ENCODE measurements around the gene TAAR2. TPM values are rescaled to one million over a fixed set of nuclear protein-coding genes. Genes with fewer than 3 reads are reported as not detected.

Gene TAAR2
- total and polyA plus RNA-seq, 2 donors (not counting 1 experiment from before 2014, with no cell fraction given), result not detected

GRCh38 chr6:132584698-132585097 lies 39.4 kb downstream of the TAAR2 start:
- H3K79me2 ChIP-seq (ENCODE audit: control insufficient read depth, insufficient read depth, low read length), result no peaks in the 10 kb centered on the region
- no peaks in the 10 kb centered on the region for H3K9me3 ChIP-seq (ENCODE audit: control insufficient read depth, insufficient read depth, low read depth, low read length)
- H2AFZ ChIP-seq (ENCODE audit: low read length), result no peak overlapping the region
- no peaks in the 10 kb centered on the region for H3K4me1 ChIP-seq (ENCODE audit: control insufficient read depth, extremely low read depth, insufficient read depth, low read length)
- no peak overlapping the region for H3K27ac ChIP-seq (ENCODE audit: insufficient read depth, low read length)
- H3K4me3 ChIP-seq (replicated peaks in 1 of 4; ENCODE audit: control extremely low read depth in 1 of 4, insufficient read depth in 1 of 4, low read depth in 3 of 4, low read length in 4 of 4), result no peak overlapping the region
- H3K9ac ChIP-seq (ENCODE audit: insufficient read depth, low read length), result no peak overlapping the region
- TF ChIP-seq CTCF (conservative IDR thresholded peaks at IDR 0.05 in 1 of 2, IDR thresholded peaks at IDR 0.05 in 1 of 2; ENCODE audit: low read depth in 1 of 2, low read length in 2 of 2) (no peak), EZH2 (IDR thresholded peaks at IDR 0.05; ENCODE audit: low read length, missing control alignments) (no peak)
- H3K27me3 ChIP-seq (ENCODE audit: control insufficient read depth, insufficient read depth, low read length), result peaks cover 9% of the 10 kb centered on the region
- no peak for DNase-seq (ENCODE audit: low read depth in 2 of 2)
- no peaks in the 10 kb centered on the region for H3K36me3 ChIP-seq (ENCODE audit: control insufficient read depth, insufficient read depth, low read length)
- no peaks in the 10 kb centered on the region for H4K20me1 ChIP-seq (ENCODE audit: control insufficient read depth, extremely low read depth, insufficient read depth, low read length)
- no peak overlapping the region for H3K4me2 ChIP-seq (ENCODE audit: extremely low read depth, insufficient read depth, low read length)

GRCh38 chr6:132571774-132572173 lies 52.3 kb downstream of the TAAR2 start:
- TF ChIP-seq EZH2 (IDR thresholded peaks at IDR 0.05; ENCODE audit: low read length, missing control alignments), result no peak
- H3K27me3 ChIP-seq (ENCODE audit: control insufficient read depth, insufficient read depth, low read length), result peaks cover 23% of the 10 kb centered on the region

GRCh38 chr6:132570221-132570777 lies 53.8 kb downstream of the TAAR2 start, which contains the start of gene TAAR6:
Gene TAAR6 (plus strand): TSS chr6:132570322. CDS start chr6:132570322, 0 bp downstream.
- Histone ChIP-seq H3K27ac (ENCODE audit: insufficient read depth, low read length) (no peak within 1 kb of the TSS), H3K79me2 (ENCODE audit: control insufficient read depth, insufficient read depth, low read length) (no peaks in the 10 kb centered on the region), H3K9me3 (ENCODE audit: control insufficient read depth, insufficient read depth, low read depth, low read length) (no peaks in the 10 kb centered on the region), H3K27me3 (ENCODE audit: control insufficient read depth, insufficient read depth, low read length) (peaks cover 15% of the 10 kb centered on the region), H3K4me2 (ENCODE audit: extremely low read depth, insufficient read depth, low read length) (no peak within 1 kb of the TSS), H3K4me1 (ENCODE audit: control insufficient read depth, extremely low read depth, insufficient read depth, low read length) (no peaks in the 10 kb centered on the region), H3K4me3 (replicated peaks in 1 of 4; ENCODE audit: control extremely low read depth in 1 of 4, insufficient read depth in 1 of 4, low read depth in 3 of 4, low read length in 4 of 4) (no peak within 1 kb of the TSS), H3K36me3 (ENCODE audit: control insufficient read depth, insufficient read depth, low read length) (no peaks in the 10 kb centered on the region), H4K20me1 (ENCODE audit: control insufficient read depth, extremely low read depth, insufficient read depth, low read length) (no peaks in the 10 kb centered on the region), H3K9ac (ENCODE audit: insufficient read depth, low read length) (no peak within 1 kb of the TSS), H2AFZ (ENCODE audit: low read length) (no peak within 1 kb of the TSS)
- DNase-seq (ENCODE audit: low read depth in 2 of 2), result no peak
- TF ChIP-seq CTCF (conservative IDR thresholded peaks at IDR 0.05 in 1 of 2, IDR thresholded peaks at IDR 0.05 in 1 of 2; ENCODE audit: low read depth in 1 of 2, low read length in 2 of 2) (no peak), EZH2 (IDR thresholded peaks at IDR 0.05; ENCODE audit: low read length, missing control alignments) (no peak)

More at GRCh38 chr6:132571774-132572173, 52.3 kb downstream of the TAAR2 start:
- DNase-seq (ENCODE audit: low read depth in 2 of 2), result no peak
- Histone ChIP-seq H3K27ac (ENCODE audit: insufficient read depth, low read length) (no peak overlapping the region), H3K4me1 (ENCODE audit: control insufficient read depth, extremely low read depth, insufficient read depth, low read length) (no peaks in the 10 kb centered on the region), H3K9ac (ENCODE audit: insufficient read depth, low read length) (no peak overlapping the region), H4K20me1 (ENCODE audit: control insufficient read depth, extremely low read depth, insufficient read depth, low read length) (no peaks in the 10 kb centered on the region), H3K79me2 (ENCODE audit: control insufficient read depth, insufficient read depth, low read length) (no peaks in the 10 kb centered on the region), H2AFZ (ENCODE audit: low read length) (no peak overlapping the region), H3K9me3 (ENCODE audit: control insufficient read depth, insufficient read depth, low read depth, low read length) (no peaks in the 10 kb centered on the region), H3K36me3 (ENCODE audit: control insufficient read depth, insufficient read depth, low read length) (no peaks in the 10 kb centered on the region), H3K4me3 (replicated peaks in 1 of 4; ENCODE audit: control extremely low read depth in 1 of 4, insufficient read depth in 1 of 4, low read depth in 3 of 4, low read length in 4 of 4) (no peak overlapping the region), H3K4me2 (ENCODE audit: extremely low read depth, insufficient read depth, low read length) (no peak overlapping the region)

All from fibroblast of lung (primary cell).